Skeletal muscle cell (primary cell): ENCODE measurements around the gene DLGAP4.

ENCODE experiments used
- DNase-seq: peaks from one replicate; pipeline ENCODE4 v3.0.0-alpha.2; 2010; ENCODE audit warnings: low read depth
- H3K4me3 ChIP-seq: 2 replicates; pipeline ENCODE4 v1.5.1; 2011; ENCODE audit warnings: low read depth, mild to moderate bottlenecking, control low read depth, low read length, moderate library complexity

Gene DLGAP4

GRCh38 chr20:36319356-36320260 lies 13.5 kb downstream of the DLGAP4 start:
- DNase-seq = no peak

GRCh38 chr20:36320261-36320897 lies 14.2 kb downstream of the DLGAP4 start:
- DNase-seq = no peak

More at GRCh38 chr20:36319356-36320260, 13.5 kb downstream of the DLGAP4 start:
- H3K4me3 ChIP-seq = no peak overlapping the region

GRCh38 chr20:36320898-36321695 lies 15.0 kb downstream of the DLGAP4 start:
- no peak for DNase-seq
- H3K4me3 ChIP-seq = no peak overlapping the region

More at GRCh38 chr20:36320261-36320897, 14.2 kb downstream of the DLGAP4 start:
- no peak overlapping the region for H3K4me3 ChIP-seq

- DNase-seq = no peak
These were observed 16.0 kb downstream of the DLGAP4 start for GRCh38 chr20:36322131-36322530.

GRCh38 chr20:36330091-36330490 lies 24.0 kb downstream of the DLGAP4 start:
- no peak for DNase-seq
- no peak overlapping the region for H3K4me3 ChIP-seq

More at GRCh38 chr20:36322131-36322530, 16.0 kb downstream of the DLGAP4 start:
- no peak overlapping the region for H3K4me3 ChIP-seq

GRCh38 chr20:36331209-36331608 lies 25.1 kb downstream of the DLGAP4 start:
- H3K4me3 ChIP-seq = no peak overlapping the region
- no peak for DNase-seq

GRCh38 chr20:36333841-36334240 lies 27.7 kb downstream of the DLGAP4 start:
- no peak overlapping the region for H3K4me3 ChIP-seq
- DNase-seq = no peak

- no peak overlapping the region for H3K4me3 ChIP-seq
- DNase-seq = no peak
These were observed 28.4 kb downstream of the DLGAP4 start for GRCh38 chr20:36334281-36335205.

- H3K4me3 ChIP-seq = no peak overlapping the region
- DNase-seq = no peak
These were observed 29.2 kb downstream of the DLGAP4 start for GRCh38 chr20:36335206-36335870.

GRCh38 chr20:36336204-36336603 lies 30.1 kb downstream of the DLGAP4 start:
- H3K4me3 ChIP-seq = no peak overlapping the region
- DNase-seq = no peak

GRCh38 chr20:36336954-36337704 lies 31.0 kb downstream of the DLGAP4 start:
- no peak for DNase-seq
- no peak overlapping the region for H3K4me3 ChIP-seq

- DNase-seq = no peak
- no peak overlapping the region for H3K4me3 ChIP-seq
These were observed 31.7 kb downstream of the DLGAP4 start for GRCh38 chr20:36337886-36338285.

- no peak overlapping the region for H3K4me3 ChIP-seq
- no peak for DNase-seq
These were observed 33.8 kb downstream of the DLGAP4 start for GRCh38 chr20:36339646-36340592.

- H3K4me3 ChIP-seq = no peak overlapping the region
- DNase-seq = no peak
These were observed 34.5 kb downstream of the DLGAP4 start for GRCh38 chr20:36340593-36340990.

- no peak overlapping the region for H3K4me3 ChIP-seq
- no peak for DNase-seq
These were observed 35.3 kb downstream of the DLGAP4 start for GRCh38 chr20:36341331-36342020.
